Thymus (tissue), 11 donors: ENCODE data around the gene GRIFIN. TPM values are rescaled to one million over a fixed set of nuclear protein-coding genes. Genes with fewer than 3 reads are reported as not detected.

Source experiments
- DNase-seq, 9 donors: peaks; one replicate each; pipeline ENCODE4 v3.0.0-alpha.2; 2013; ENCODE audit warnings: low spot score in 9 of 9, low read depth in 6 of 9, missing footprints in 1 of 9
- H3K27ac ChIP-seq, 2 donors: one replicate each; pipeline ENCODE4 v1.5.1; 2013; ENCODE audit warnings: control low read depth in 1 of 2, low read depth in 1 of 2, low read length in 1 of 2, mild to moderate bottlenecking in 1 of 2, moderate library complexity in 1 of 2
- H3K27me3 ChIP-seq, 2 donors: one replicate each; pipeline ENCODE4 v1.5.1; 2013; ENCODE audit warnings: low read length in 1 of 2; ENCODE audit not compliant: control insufficient read depth in 2 of 2, insufficient read depth in 1 of 2
- H3K36me3 ChIP-seq, 2 donors: one replicate each; pipeline ENCODE4 v1.5.1; 2013; ENCODE audit warnings: low read length in 1 of 2, mild to moderate bottlenecking in 1 of 2, moderate library complexity in 1 of 2; ENCODE audit not compliant: control insufficient read depth in 2 of 2, insufficient read depth in 2 of 2
- H3K4me1 ChIP-seq, 2 donors: one replicate each; pipeline ENCODE4 v1.5.1; 2013; ENCODE audit warnings: low read length in 2 of 2; ENCODE audit not compliant: control insufficient read depth in 2 of 2, insufficient read depth in 2 of 2
- H3K4me3 ChIP-seq, 2 donors: one replicate each; pipeline ENCODE4 v1.5.1; 2013; ENCODE audit warnings: low read length in 2 of 2, control low read depth in 1 of 2, mild to moderate bottlenecking in 1 of 2
- H3K9me3 ChIP-seq, 2 donors: one replicate each; pipeline ENCODE4 v1.5.1; 2013; ENCODE audit warnings: low read length in 1 of 2, mild to moderate bottlenecking in 1 of 2; ENCODE audit not compliant: control insufficient read depth in 2 of 2, insufficient read depth in 1 of 2
- WGBS: extraction: QIAGEN DNeasy Blood & Tissue Kit; methylation state at CpG from one replicate; pipeline ENCODE4 v1.1.7; 2013; 5-methylcytosine and 5-hydroxymethylcytosine counted together
- polyA plus RNA-seq: library from polyadenylated mRNA; stranded (reverse); fragments of 200-250 nt; gene quantifications from one replicate; pipeline ENCODE4 v1.2.3, GENCODE V29; 2013
- total RNA-seq: library from RNA; stranded (reverse); fragments of 120-200 nt; gene quantifications from one replicate; pipeline ENCODE4 v1.2.4, GENCODE V29; 2013
- donor health status: healthy.

Gene GRIFIN
- total and polyA plus RNA-seq, 2 donors = not detected

- WGBS = 95% methylated on average over 9 of the region's 9 CpGs
- no peak for DNase-seq
- H3K9me3 ChIP-seq = peaks cover 0 to 1% of the 10 kb centered on the region in 2 donors
Observed at GRCh38 chr7:2501947-2502646, 25.9 kb upstream of the GRIFIN start.

GRCh38 chr7:2500701-2501100, 24.5 kb upstream of the GRIFIN start:
- Histone ChIP-seq H3K27ac (no peak overlapping the region), H3K4me1 (peaks cover 4 to 30% of the 10 kb centered on the region in 2 donors), H3K27me3 (peaks cover 4 to 17% of the 10 kb centered on the region in 2 donors), H3K36me3 (no peaks in the 10 kb centered on the region), H3K4me3 (no peak overlapping the region), H3K9me3 (peaks cover 0 to 1% of the 10 kb centered on the region in 2 donors)
- WGBS = 96% methylated on average over 12 of the region's 12 CpGs
- no peak for DNase-seq

More at GRCh38 chr7:2501947-2502646, 25.9 kb upstream of the GRIFIN start:
- H3K27me3 ChIP-seq = peaks cover 4 to 17% of the 10 kb centered on the region in 2 donors
- no peak overlapping the region for H3K27ac ChIP-seq
- H3K36me3 ChIP-seq = no peaks in the 10 kb centered on the region
- H3K4me1 ChIP-seq = peaks cover 4 to 30% of the 10 kb centered on the region in 2 donors
- H3K4me3 ChIP-seq = no peak overlapping the region

DNA sequence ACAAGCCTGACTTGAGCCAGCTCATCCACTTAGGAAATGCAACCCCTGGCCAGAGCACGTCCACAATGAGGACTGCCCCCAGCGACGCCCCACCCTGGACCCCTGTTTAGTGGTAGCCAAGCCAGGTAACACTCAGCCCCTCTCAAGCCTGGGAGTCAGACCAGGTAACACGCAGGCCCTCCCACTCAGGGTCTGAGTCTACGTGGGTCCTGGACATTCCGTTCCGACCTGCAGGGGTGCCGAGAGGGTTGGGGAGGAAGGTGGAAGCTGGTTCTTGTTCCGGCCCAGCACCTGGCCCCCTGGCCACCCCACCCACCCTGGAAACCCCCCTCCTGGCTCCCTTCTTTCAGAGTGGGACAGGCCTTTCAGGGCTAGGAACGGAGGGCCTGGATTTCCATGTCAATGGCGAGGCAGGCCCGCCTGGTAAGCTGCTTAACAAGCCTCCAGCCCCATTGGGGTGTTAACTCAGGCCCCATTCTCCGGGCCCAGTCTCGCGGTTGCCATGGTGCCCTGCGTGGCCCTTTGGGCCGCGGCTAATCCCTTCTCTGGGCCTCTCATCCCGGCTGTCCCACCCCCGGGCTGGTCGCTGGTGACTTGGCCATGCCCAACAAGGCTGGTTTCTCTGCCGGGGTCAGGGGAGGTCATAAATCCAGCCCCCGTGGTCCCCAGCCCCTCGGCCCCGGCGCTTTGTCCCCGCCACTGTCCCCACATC, 23.7 kb upstream of the GRIFIN start:
- Histone ChIP-seq H3K27me3 (peaks cover 4 to 17% of the 10 kb centered on the region in 2 donors), H3K4me3 (no peak overlapping the region), H3K9me3 (peaks cover 0 to 1% of the 10 kb centered on the region in 2 donors), H3K36me3 (no peaks in the 10 kb centered on the region), H3K4me1 (peaks cover 4 to 30% of the 10 kb centered on the region in 2 donors), H3K27ac (no peak overlapping the region)
- 97% methylated on average over 27 of the region's 27 CpGs for WGBS
- DNase-seq = no peak

- Histone ChIP-seq H3K4me3 (no peak overlapping the region), H3K27me3 (peaks cover 4 to 17% of the 10 kb centered on the region in 2 donors), H3K9me3 (peaks cover 0 to 1% of the 10 kb centered on the region in 2 donors), H3K36me3 (no peaks in the 10 kb centered on the region), H3K27ac (no peak overlapping the region), H3K4me1 (peaks cover 4 to 34% of the 10 kb centered on the region in 2 donors)
- no peak for DNase-seq
- WGBS = 96% methylated on average over 7 of the region's 7 CpGs
Observed at GRCh38 chr7:2499181-2499580, 23.0 kb upstream of the GRIFIN start.

GRCh38 chr7:2498708-2499107, 22.5 kb upstream of the GRIFIN start:
- DNase-seq = no peak
- Histone ChIP-seq H3K4me3 (no peak overlapping the region), H3K27me3 (peaks cover 4 to 16% of the 10 kb centered on the region in 2 donors), H3K9me3 (peaks cover 0 to 1% of the 10 kb centered on the region in 2 donors), H3K36me3 (no peaks in the 10 kb centered on the region), H3K4me1 (peaks cover 4 to 31% of the 10 kb centered on the region in 2 donors), H3K27ac (no peak overlapping the region)
- 87% methylated on average over 6 of the region's 6 CpGs for WGBS

- peaks cover 4 to 15% of the 10 kb centered on the region in 2 donors for H3K27me3 ChIP-seq
Observed at GRCh38 chr7:2497500-2498336, 21.5 kb upstream of the GRIFIN start.

DNA sequence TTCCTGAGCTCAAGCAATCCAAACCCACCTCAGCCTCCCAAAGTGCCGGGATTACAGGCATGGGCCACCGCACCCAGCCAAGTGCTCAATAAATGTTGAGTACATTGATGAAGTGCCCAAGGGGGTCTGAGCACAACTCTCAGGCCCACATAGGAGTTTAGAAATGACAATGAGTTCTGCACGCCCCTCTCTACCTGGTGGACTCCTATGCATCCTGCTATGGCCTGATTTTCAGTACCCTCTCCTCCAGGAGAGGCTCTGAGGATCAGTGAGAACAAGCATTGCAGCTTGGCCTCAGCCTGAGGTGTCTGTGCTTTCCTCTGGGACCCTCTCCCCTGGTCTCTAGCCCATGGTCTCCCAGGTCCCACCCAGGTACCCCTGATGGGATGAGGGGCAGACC, 20.9 kb upstream of the GRIFIN start:
- no peak for DNase-seq
- Histone ChIP-seq H3K27ac (no peak overlapping the region), H3K4me1 (peaks cover 0 to 22% of the 10 kb centered on the region in 2 donors), H3K27me3 (peaks cover 4 to 15% of the 10 kb centered on the region in 2 donors), H3K4me3 (no peak overlapping the region), H3K9me3 (peaks cover 0 to 1% of the 10 kb centered on the region in 2 donors), H3K36me3 (no peaks in the 10 kb centered on the region)
- WGBS = 97% methylated on average over 3 of the region's 3 CpGs

More at GRCh38 chr7:2497500-2498336, 21.5 kb upstream of the GRIFIN start:
- no peak overlapping the region for H3K4me3 ChIP-seq
- H3K27ac ChIP-seq = peak overlapping the region in 1 of 2 donors; percentile 31
- 29% methylated on average over 25 of the region's 25 CpGs for WGBS
- H3K36me3 ChIP-seq = no peaks in the 10 kb centered on the region
- peak in 1 of 9 donors; percentile 41 for DNase-seq
- peaks cover 0 to 22% of the 10 kb centered on the region in 2 donors for H3K4me1 ChIP-seq
- peaks cover 0 to 1% of the 10 kb centered on the region in 2 donors for H3K9me3 ChIP-seq

GRCh38 chr7:2496375-2496774, 20.2 kb upstream of the GRIFIN start:
- Histone ChIP-seq H3K36me3 (no peaks in the 10 kb centered on the region), H3K4me1 (peaks cover 0 to 22% of the 10 kb centered on the region in 2 donors), H3K4me3 (no peak overlapping the region), H3K27me3 (peaks cover 4 to 15% of the 10 kb centered on the region in 2 donors), H3K27ac (no peak overlapping the region), H3K9me3 (peaks cover 0 to 1% of the 10 kb centered on the region in 2 donors)
- no peak for DNase-seq
- WGBS = 97% methylated on average over 9 of the region's 9 CpGs
